ENCODE results near the gene FBXW7. TPM values are rescaled to one million over a fixed set of nuclear protein-coding genes. Genes with fewer than 3 reads are reported as not detected.

FBXW7 gene
- total RNA-seq, 1 donor: 59.7 TPM

GRCh38 chr4:152334931-152335330, 201.0 kb downstream of the FBXW7 start:
- no peak for DNase-seq (ENCODE audit: low read depth)
- no peak for TF ChIP-seq CTCF (IDR thresholded peaks at IDR 0.05; ENCODE audit: insufficient read depth, low read length)

GRCh38 chr4:152331042-152331441, 204.8 kb downstream of the FBXW7 start:
- no peak for DNase-seq (ENCODE audit: low read depth)
- TF ChIP-seq CTCF (IDR thresholded peaks at IDR 0.05; ENCODE audit: insufficient read depth, low read length): no peak
- no peak overlapping the region for H3K4me3 ChIP-seq (ENCODE audit: low read depth, low read length)

More at GRCh38 chr4:152334931-152335330, 201.0 kb downstream of the FBXW7 start:
- H3K4me3 ChIP-seq (ENCODE audit: low read depth, low read length): no peak overlapping the region

- peak; percentile 74 for DNase-seq (ENCODE audit: low read depth)
- TF ChIP-seq CTCF (IDR thresholded peaks at IDR 0.05; ENCODE audit: insufficient read depth, low read length): no peak
- H3K4me3 ChIP-seq (ENCODE audit: low read depth, low read length): no peak overlapping the region
Measured at GRCh38 chr4:152328582-152328981, 207.3 kb downstream of the FBXW7 start.

DNA sequence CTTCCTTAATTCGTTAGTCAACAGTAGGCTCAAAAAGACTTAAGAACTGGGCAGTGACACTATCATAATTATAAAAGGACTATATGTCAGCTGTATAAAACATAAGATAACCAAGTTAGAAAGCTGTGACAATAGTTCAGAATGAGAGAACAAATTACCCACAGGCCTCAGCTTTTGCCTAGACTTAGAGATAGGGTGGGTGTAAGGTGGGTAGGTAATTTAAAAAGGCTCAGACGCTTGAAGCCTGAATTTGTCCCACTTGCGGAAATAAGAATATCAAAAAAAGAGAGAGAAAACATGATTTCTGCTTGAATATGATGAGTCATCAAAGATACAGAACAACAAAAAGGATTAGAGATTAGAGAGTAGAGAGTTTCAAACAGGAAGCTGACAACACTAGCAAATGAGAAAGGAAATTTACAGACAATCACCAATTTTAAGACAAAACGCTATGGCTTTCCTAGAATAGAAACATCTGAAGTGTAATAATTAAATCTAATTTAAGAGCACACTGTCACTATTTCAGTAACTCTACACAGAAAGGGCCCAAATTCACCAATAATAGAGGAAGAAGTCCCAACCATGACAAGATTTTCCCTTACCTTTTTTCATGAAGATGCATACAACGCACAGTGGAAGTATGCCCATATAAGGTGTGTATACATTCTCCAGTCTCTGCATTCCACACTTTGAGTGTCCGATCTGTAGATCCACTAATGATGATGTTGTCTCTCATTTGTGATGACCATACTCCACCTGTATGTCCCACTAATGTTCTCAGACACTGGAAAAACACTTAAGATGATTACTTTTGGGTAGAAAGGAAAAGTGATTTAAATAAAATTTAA, 208.1 kb downstream of the FBXW7 start:
- no peak for DNase-seq (ENCODE audit: low read depth)
- no peak for TF ChIP-seq CTCF (IDR thresholded peaks at IDR 0.05; ENCODE audit: insufficient read depth, low read length)
- no peak overlapping the region for H3K4me3 ChIP-seq (ENCODE audit: low read depth, low read length)

GRCh38 chr4:152325831-152326230, 210.1 kb downstream of the FBXW7 start:
- DNase-seq (ENCODE audit: low read depth): no peak
- no peak for TF ChIP-seq CTCF (IDR thresholded peaks at IDR 0.05; ENCODE audit: insufficient read depth, low read length)

DNA sequence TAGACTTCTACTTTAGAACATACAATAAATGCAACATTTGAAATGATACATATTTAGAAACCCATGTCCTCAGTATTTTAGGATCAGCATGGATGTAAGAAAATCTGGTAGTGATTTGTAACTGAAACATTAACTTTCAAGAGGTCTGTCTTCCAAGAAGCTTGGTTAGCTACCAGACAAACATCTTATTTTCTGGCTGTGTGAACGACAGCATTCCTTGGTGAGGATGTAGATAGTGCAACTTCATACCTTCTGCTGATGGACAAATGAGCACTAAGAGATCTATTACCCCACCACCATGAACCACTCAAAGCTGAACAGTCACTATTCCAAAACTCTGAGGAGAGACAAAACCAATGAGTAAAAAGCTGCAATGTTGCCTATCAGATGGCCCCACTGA, 212.7 kb downstream of the FBXW7 start:
- H3K4me3 ChIP-seq (ENCODE audit: low read depth, low read length): no peak overlapping the region
- no peak for TF ChIP-seq CTCF (IDR thresholded peaks at IDR 0.05; ENCODE audit: insufficient read depth, low read length)
- no peak for DNase-seq (ENCODE audit: low read depth)

More at GRCh38 chr4:152325831-152326230, 210.1 kb downstream of the FBXW7 start:
- H3K4me3 ChIP-seq (ENCODE audit: low read depth, low read length): no peak overlapping the region

Data from fibroblast of the aortic adventitia (primary cell).